Measurements from ENCODE around the gene REPIN1.
A peak's percentile ranks its signal among the peaks of the same experiment; 100 is the strongest.

The REPIN1 gene

DNA sequence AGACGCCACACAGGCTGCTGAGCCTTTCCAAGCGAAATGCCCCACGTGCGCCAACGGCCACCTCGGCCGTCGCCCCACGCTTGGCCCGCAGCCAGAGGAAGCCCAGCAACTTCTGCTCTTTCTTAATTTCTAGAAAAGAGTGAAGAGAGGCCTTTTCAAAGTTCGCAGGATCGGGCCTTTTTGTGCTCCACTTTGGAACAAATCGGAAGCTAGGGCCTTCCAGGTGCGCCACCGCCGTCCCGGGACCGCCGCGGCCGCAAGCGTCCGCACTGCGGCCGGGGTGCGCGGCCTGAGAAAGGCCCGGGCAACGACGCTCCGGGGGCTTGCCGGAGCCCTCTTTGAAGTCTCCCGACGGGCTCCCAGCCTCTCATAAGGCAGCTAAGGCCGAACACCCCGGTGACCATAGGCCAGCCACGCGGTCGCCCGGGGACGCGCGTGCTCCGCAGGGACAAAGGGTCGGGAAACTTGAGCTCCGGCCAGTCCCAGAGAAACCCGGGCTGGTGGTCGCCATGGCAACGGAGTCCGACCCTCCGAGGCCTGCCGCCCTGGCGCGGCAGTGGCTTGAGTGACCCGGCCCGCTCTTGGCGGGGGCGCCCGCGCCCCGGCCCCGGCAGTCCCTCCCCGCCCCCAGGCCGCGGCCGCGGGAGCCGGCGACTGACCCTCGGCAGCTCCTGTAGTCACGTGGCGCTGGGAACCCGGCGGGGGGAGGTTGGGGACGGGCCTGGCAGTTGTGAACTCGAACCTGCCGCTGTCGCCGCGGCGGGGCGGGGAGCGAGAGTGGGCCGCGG, at the start of gene REPIN1:
TSS of gene REPIN1 (plus strand) at position 727 of the 788 bp plus-strand sequence. CDS start 890 bp downstream, outside the sequence.
- H3K27ac Mint-ChIP-seq: peak within 1 kb of the TSS; percentile 96 to 98
- no peaks in the 10 kb centered on the region for H3K27me3 Mint-ChIP-seq
- H3K9me3 Mint-ChIP-seq: no peaks in the 10 kb centered on the region
- H3K4me3 Mint-ChIP-seq: peak within 1 kb of the TSS; percentile 89 to 95
- peaks cover 62% of the 10 kb centered on the region for H3K4me1 Mint-ChIP-seq
- DNase-seq (peak; percentile 77 to 86), ATAC-seq (peak; percentile 77)

GRCh38 chr7:150321788-150322113, 46.9 kb upstream of the REPIN1 start:
- DNase-seq: no peak
- H3K4me1 Mint-ChIP-seq: peaks cover 52% of the 10 kb centered on the region
- peak overlapping the region; percentile 91 to 98 for H3K4me3 Mint-ChIP-seq
- H3K9me3 Mint-ChIP-seq: no peaks in the 10 kb centered on the region
- H3K27me3 Mint-ChIP-seq: no peaks in the 10 kb centered on the region
- peak overlapping the region; percentile 99 to 100 for H3K27ac Mint-ChIP-seq
- ATAC-seq: no peak

DNA sequence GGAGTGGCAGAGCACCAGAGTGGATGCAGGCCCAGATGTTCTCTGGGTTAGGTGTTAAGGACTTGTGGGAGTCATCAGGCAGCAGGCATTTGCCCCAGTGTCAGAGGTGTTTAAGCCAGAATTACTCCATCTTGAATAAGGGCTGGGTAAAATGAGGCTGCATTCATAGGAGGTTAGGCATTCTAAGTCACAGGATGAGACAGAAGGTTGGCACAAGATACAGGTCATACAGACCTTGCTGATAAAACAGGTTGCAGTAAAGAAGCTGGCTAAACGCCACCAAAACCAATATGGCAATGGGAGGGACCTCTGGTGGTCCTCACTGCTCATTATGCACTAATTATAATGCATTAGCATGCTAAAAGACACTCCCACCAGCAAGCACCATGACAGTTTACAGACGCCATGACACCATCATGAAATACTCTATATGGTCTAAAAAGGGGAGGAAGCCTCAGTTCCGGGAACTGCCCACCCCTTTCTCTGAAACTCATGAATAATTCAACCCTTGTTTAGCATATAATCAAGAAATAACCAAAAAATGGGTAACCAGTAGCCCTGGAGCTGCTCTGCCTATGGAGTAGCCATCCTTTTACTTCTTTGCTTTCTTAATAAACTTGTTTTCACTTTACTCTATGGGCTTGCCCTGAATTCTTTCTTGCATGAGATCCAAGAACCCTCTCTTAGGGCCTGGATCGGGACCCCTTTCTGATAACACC, 46.3 kb upstream of the REPIN1 start:
- H3K27me3 Mint-ChIP-seq: no peaks in the 10 kb centered on the region
- H3K4me1 Mint-ChIP-seq: peaks cover 52% of the 10 kb centered on the region
- peak; percentile 74 to 86 for DNase-seq
- no peaks in the 10 kb centered on the region for H3K9me3 Mint-ChIP-seq
- ATAC-seq: peak; percentile 73
- peak overlapping the region; percentile 99 to 100 for H3K27ac Mint-ChIP-seq
- peak overlapping the region; percentile 91 to 98 for H3K4me3 Mint-ChIP-seq

- ATAC-seq: peak; percentile 75
- Mint-ChIP-seq H3K4me1 (peaks cover 52% of the 10 kb centered on the region), H3K4me3 (peak within 1 kb of the TSS; percentile 91 to 98), H3K27ac (peak within 1 kb of the TSS; percentile 99 to 100), H3K27me3 (no peaks in the 10 kb centered on the region), H3K9me3 (no peaks in the 10 kb centered on the region)
- DNase-seq: peak; percentile 75 to 81
These were observed 45.6 kb upstream of the REPIN1 start, which contains the start of the genes ACTR3C and LRRC61 for GRCh38 chr7:150322833-150323681. TSS of gene ACTR3C (minus strand) at chr7:150323545. CDS start at chr7:150295296, 28,249 bp downstream. TSS of gene LRRC61 (plus strand) at chr7:150323355. CDS start at chr7:150336862, 13,507 bp downstream.

- Mint-ChIP-seq H3K4me1 (peaks cover 52% of the 10 kb centered on the region), H3K27ac (peak overlapping the region; percentile 97 to 99), H3K27me3 (no peaks in the 10 kb centered on the region), H3K9me3 (no peaks in the 10 kb centered on the region), H3K4me3 (peak overlapping the region; percentile 91 to 98)
- DNase-seq: no peak
- peak; percentile 41 for ATAC-seq
These were observed 44.8 kb upstream of the REPIN1 start for GRCh38 chr7:150323682-150324372.

DNA sequence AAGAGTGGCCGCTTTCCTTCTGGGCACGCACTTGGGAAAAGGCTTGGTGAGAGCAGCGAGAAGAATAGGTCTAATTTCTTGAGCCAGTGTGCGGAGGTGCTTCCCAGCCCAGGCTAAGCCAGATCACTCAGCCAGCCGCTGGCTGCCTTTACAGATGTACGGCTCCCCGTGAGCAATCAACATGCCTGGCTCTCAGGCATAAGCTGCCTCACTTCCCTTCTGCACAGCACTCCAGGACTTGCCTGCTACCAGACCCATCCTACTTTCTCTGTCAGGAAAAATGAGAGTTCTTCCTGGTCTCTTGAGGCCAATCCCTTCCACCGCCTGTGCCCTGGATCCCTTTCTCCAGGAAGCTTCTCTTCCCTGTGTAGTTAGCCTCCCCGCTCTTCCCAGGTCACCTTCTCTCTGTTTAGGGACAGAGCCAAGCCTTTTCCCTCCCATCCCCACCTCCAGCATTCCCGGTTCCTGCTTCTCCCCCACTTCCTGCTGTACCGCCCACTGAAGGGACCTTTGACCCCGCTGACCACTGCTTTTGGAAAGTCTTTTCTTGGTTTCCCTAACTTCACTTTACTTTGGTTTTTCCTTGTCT, 44.2 kb upstream of the REPIN1 start:
- no peaks in the 10 kb centered on the region for H3K27me3 Mint-ChIP-seq
- ATAC-seq (no peak), DNase-seq (no peak)
- peaks cover 52% of the 10 kb centered on the region for H3K4me1 Mint-ChIP-seq
- no peaks in the 10 kb centered on the region for H3K9me3 Mint-ChIP-seq
- H3K4me3 Mint-ChIP-seq: peak overlapping the region; percentile 91 to 98
- H3K27ac Mint-ChIP-seq: peak overlapping the region; percentile 97 to 99

- peaks cover 47% of the 10 kb centered on the region for H3K4me1 Mint-ChIP-seq
- H3K9me3 Mint-ChIP-seq: no peaks in the 10 kb centered on the region
- DNase-seq (no peak), ATAC-seq (no peak)
- peak overlapping the region; percentile 91 to 98 for H3K4me3 Mint-ChIP-seq
- no peaks in the 10 kb centered on the region for H3K27me3 Mint-ChIP-seq
- peak overlapping the region in 1 of 2 donors; percentile 82 for H3K27ac Mint-ChIP-seq
These were observed 43.5 kb upstream of the REPIN1 start for GRCh38 chr7:150325110-150325611.

DNA sequence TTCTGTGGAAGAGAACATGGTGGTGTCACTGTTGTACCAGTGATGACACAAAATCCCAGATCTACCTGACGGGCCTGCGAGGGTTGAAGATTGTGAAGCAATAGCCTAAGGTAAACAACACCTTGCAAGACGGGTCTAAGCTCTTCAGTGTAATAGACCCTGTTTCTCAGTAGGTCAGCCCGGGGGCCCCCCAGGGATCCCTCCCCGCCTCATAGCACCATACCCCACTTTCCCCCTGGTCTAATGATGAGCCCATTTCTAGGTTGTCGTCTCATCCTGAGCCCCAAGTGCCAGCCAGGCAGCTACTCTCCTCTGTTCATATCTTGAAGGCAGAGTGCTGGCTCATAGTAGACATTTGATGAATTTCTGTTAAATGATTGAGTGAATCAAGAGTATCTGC, 42.7 kb upstream of the REPIN1 start:
- no peaks in the 10 kb centered on the region for H3K27me3 Mint-ChIP-seq
- H3K4me1 Mint-ChIP-seq: peaks cover 41% of the 10 kb centered on the region
- no peaks in the 10 kb centered on the region for H3K9me3 Mint-ChIP-seq
- H3K27ac Mint-ChIP-seq: no peak overlapping the region
- DNase-seq (no peak), ATAC-seq (no peak)
- H3K4me3 Mint-ChIP-seq: no peak overlapping the region

- no peaks in the 10 kb centered on the region for H3K27me3 Mint-ChIP-seq
- H3K27ac Mint-ChIP-seq: no peak overlapping the region
- DNase-seq: no peak
- ATAC-seq: no peak
- H3K4me3 Mint-ChIP-seq: no peak overlapping the region
- H3K4me1 Mint-ChIP-seq: peaks cover 33% of the 10 kb centered on the region
- H3K9me3 Mint-ChIP-seq: no peaks in the 10 kb centered on the region
These were observed 41.9 kb upstream of the REPIN1 start for GRCh38 chr7:150326657-150327268.

DNA sequence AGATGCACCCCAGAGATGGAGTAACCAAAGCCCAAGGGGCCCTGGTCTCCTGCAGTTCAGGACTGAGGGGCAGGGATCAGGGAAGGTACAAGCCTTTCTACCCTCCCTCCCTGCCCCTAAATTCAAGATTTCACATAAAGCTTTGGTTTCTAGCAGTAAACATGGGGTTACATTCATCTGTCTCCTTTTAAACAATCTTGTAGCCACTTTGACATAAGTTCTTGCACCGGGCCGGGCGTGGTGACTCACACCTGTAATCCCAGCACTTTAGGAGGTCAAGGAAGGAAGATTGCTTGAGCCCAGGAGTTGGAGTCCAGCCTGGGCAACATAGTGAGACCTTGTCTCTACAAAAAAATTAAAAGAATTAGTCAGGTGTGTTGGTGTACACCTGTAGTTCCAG, 41.3 kb upstream of the REPIN1 start:
- Mint-ChIP-seq H3K4me3 (no peak overlapping the region), H3K27me3 (no peaks in the 10 kb centered on the region), H3K27ac (no peak overlapping the region), H3K4me1 (peaks cover 28% of the 10 kb centered on the region), H3K9me3 (no peaks in the 10 kb centered on the region)
- ATAC-seq (no peak), DNase-seq (no peak)

- DNase-seq: no peak
- Mint-ChIP-seq H3K9me3 (no peaks in the 10 kb centered on the region), H3K27ac (no peak overlapping the region), H3K4me1 (peaks cover 19% of the 10 kb centered on the region), H3K4me3 (no peak overlapping the region), H3K27me3 (no peaks in the 10 kb centered on the region)
- ATAC-seq: no peak
These were observed 39.1 kb upstream of the REPIN1 start for GRCh38 chr7:150329331-150330120.

DNA sequence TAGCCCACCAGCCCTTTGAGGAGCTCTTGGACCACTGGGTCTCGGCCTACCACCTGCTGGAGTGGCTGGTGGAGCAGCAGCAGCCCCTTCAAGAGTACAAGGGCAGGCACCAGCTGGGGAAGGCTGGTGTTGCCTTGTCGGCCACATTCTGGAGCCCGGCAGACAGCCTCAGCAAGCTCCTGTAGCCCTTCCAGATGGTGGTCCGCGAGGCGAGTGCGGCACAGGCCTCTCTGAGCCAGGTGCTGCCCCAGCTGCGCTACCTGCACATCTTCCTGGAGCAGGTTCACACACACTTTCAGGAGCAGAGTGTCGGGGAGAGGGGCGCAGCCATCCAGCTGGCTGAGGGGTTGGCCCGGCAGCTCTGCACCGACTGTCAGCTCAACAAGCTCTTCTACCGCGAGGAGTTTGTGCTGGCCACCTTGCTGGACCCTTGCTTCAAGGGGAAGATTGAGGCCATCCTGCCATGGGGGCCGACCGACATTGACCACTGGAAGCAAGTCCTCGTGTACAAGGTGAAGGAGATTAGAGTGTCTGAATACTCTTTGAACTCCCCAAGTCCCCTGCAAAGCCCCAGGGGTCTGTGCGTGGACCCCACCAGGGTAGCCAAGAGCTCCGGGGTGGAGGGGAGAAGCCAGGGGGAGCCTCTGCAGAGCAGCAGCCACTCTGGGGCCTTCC, 38.3 kb upstream of the REPIN1 start:
- no peaks in the 10 kb centered on the region for H3K27me3 Mint-ChIP-seq
- no peak overlapping the region for H3K4me3 Mint-ChIP-seq
- no peak for ATAC-seq
- no peak for DNase-seq
- no peak overlapping the region for H3K27ac Mint-ChIP-seq
- H3K9me3 Mint-ChIP-seq: no peaks in the 10 kb centered on the region
- H3K4me1 Mint-ChIP-seq: peaks cover 10% of the 10 kb centered on the region

Data from stimulated activated naive CD8-positive, alpha-beta T cell treated with anti-CD3 and anti-CD28 coated beads, Interleukin-15, amount 100 ng/mL, for 72 hours (primary cell).